ENCODE results near the gene TCOF1.
A peak's percentile ranks its signal among the peaks of the same experiment; 100 is the strongest.
"Not testable (repeated sequence)": the region's sequence is repeated elsewhere in the genome, so short reads cannot be mapped to it uniquely, and the experiment has no call there.

Gene TCOF1

GRCh38 chr5:150407096-150407720 is 49.7 kb downstream of the TCOF1 start:
- no peak for DNase-seq

- no peak for DNase-seq
Observed at GRCh38 chr5:150408231-150408943, 50.9 kb downstream of the TCOF1 start.

GRCh38 chr5:150409638-150410523 is 52.4 kb downstream of the TCOF1 start:
- peak; percentile 93 to 96 for DNase-seq

GRCh38 chr5:150410524-150411244 is 53.2 kb downstream of the TCOF1 start:
- DNase-seq = peak; percentile 92 to 96

GRCh38 chr5:150411245-150411979 is 53.9 kb downstream of the TCOF1 start:
- DNase-seq = peak; percentile 85 to 86

- DNase-seq = peak; percentile 96 to 97
Observed at GRCh38 chr5:150412319-150413175, 55.0 kb downstream of the TCOF1 start, which contains the start of gene CD74. Gene CD74 (minus strand): TSS chr5:150412910. CDS start chr5:150412749, 161 bp downstream.

GRCh38 chr5:150413176-150413901 is 55.8 kb downstream of the TCOF1 start:
- DNase-seq = no peak

- not testable (repeated sequence) for DNase-seq
Observed at GRCh38 chr5:150413902-150414790, 56.6 kb downstream of the TCOF1 start.

GRCh38 chr5:150419630-150420270 is 62.3 kb downstream of the TCOF1 start:
- DNase-seq = no peak

GRCh38 chr5:150422075-150422474 is 64.6 kb downstream of the TCOF1 start:
- no peak for DNase-seq

- no peak for DNase-seq
Observed at GRCh38 chr5:150422758-150423157, 65.3 kb downstream of the TCOF1 start.

- DNase-seq = not testable (repeated sequence)
Observed at GRCh38 chr5:150426165-150426564, 68.7 kb downstream of the TCOF1 start.

- peak in 1 of 2 donors; percentile 28 for DNase-seq
Observed at GRCh38 chr5:150428106-150428876, 70.8 kb downstream of the TCOF1 start.

- DNase-seq = no peak
Observed at GRCh38 chr5:150428978-150429377, 71.5 kb downstream of the TCOF1 start.

GRCh38 chr5:150429410-150429873 is 71.9 kb downstream of the TCOF1 start:
- peak; percentile 44 to 45 for DNase-seq

GRCh38 chr5:150431048-150431447 is 73.6 kb downstream of the TCOF1 start:
- no peak for DNase-seq

GRCh38 chr5:150431574-150431973 is 74.1 kb downstream of the TCOF1 start:
- DNase-seq = no peak

Measured in inflammatory macrophage (primary cell).